Small intestine (tissue), 7 donors: ENCODE data around the gene ENPP7. TPM values are rescaled to one million over a fixed set of nuclear protein-coding genes. Genes with fewer than 3 reads are reported as not detected.
"Not testable (repeated sequence)": the region's sequence is repeated elsewhere in the genome, so short reads cannot be mapped to it uniquely, and the experiment has no call there.

Source experiments
- DNase-seq, 2 donors: peaks; one replicate each; pipeline versions ENCODE4 v3.0.0 to v3.0.0-alpha.2; 2013
- FAIRE-seq: peaks from 2 replicates; lab custom pipeline; 2012; peaks lifted over from hg19 to GRCh38; lab: Jason Lieb, UNC
- H3K27ac ChIP-seq, 3 donors: one replicate each; pipeline ENCODE4 v1.5.1; 2013; ENCODE audit warnings: low read length in 2 of 3, mild to moderate bottlenecking in 2 of 3, control low read depth in 1 of 3, inconsistent platforms in 1 of 3, low read depth in 1 of 3, moderate library complexity in 1 of 3
- H3K27me3 ChIP-seq, 3 donors: one replicate each; pipeline ENCODE4 v1.6.1; 2013; ENCODE audit warnings: low read length in 3 of 3, inconsistent platforms in 1 of 3; ENCODE audit not compliant: control insufficient read depth in 3 of 3, insufficient read depth in 3 of 3
- H3K36me3 ChIP-seq, 3 donors: one replicate each; pipeline ENCODE4 v1.6.1; 2013; ENCODE audit warnings: low read length in 3 of 3, inconsistent platforms in 1 of 3, low read depth in 1 of 3, mild to moderate bottlenecking in 1 of 3, moderate library complexity in 1 of 3; ENCODE audit not compliant: control insufficient read depth in 3 of 3, insufficient read depth in 2 of 3
- H3K4me1 ChIP-seq, 3 donors: one replicate each; pipeline ENCODE4 v1.6.1; 2013; ENCODE audit warnings: low read length in 2 of 3, inconsistent platforms in 1 of 3, low read depth in 1 of 3, mild to moderate bottlenecking in 1 of 3, moderate library complexity in 1 of 3; ENCODE audit not compliant: control insufficient read depth in 3 of 3, insufficient read depth in 2 of 3
- H3K4me3 ChIP-seq, 3 donors: one replicate each; pipeline ENCODE4 v1.5.1; 2013; ENCODE audit warnings: low read length in 3 of 3, control low read depth in 1 of 3, inconsistent platforms in 1 of 3, low read depth in 1 of 3, mild to moderate bottlenecking in 1 of 3, moderate library complexity in 1 of 3
- H3K9me3 ChIP-seq, 2 donors: one replicate each; pipeline ENCODE4 v1.6.1; 2013; ENCODE audit warnings: low read depth in 1 of 2, low read length in 1 of 2; ENCODE audit not compliant: control insufficient read depth in 2 of 2, insufficient read depth in 1 of 2
- WGBS, 3 donors: extraction: QIAGEN DNeasy Blood & Tissue Kit; methylation state at CpG; one replicate each; pipeline ENCODE4 v1.1.7; 2013; 5-methylcytosine and 5-hydroxymethylcytosine counted together
- polyA plus RNA-seq, 4 donors: library from polyadenylated mRNA; stranded (reverse) in 3 of 4; unstranded in 1 of 4; fragments of 200-250 nt in 3 of 4; fragments of 120-200 nt in 1 of 4; gene quantifications; one replicate each; pipeline versions ENCODE4 v1.2.1 to v1.2.3, GENCODE V29; 2013
- donor health status: healthy with polysubstance abuse.
- donor health status: control.
- donor health status: control.
- donor health status: Bipolar disorder and iron deficiency.
- donor health status: healthy.

Gene ENPP7
- polyA plus RNA-seq, 4 donors, result 15.3 to 197 (median 116) TPM

GRCh38 chr17:79761894-79762589, 31.3 kb downstream of the ENPP7 start:
- peaks cover 0 to 3% (median 0%) of the 10 kb centered on the region in 3 donors for H3K27me3 ChIP-seq
- 73 to 83% (median 76%) methylated on average over 17 to 19 of the region's 19 CpGs for WGBS, 3 donors
- H3K36me3 ChIP-seq, result no peaks in the 10 kb centered on the region
- no peak overlapping the region for H3K27ac ChIP-seq
- H3K4me1 ChIP-seq, result no peaks in the 10 kb centered on the region
- DNase-seq (no peak), FAIRE-seq (no peak)
- no peak overlapping the region for H3K4me3 ChIP-seq
- no peaks in the 10 kb centered on the region for H3K9me3 ChIP-seq

DNA sequence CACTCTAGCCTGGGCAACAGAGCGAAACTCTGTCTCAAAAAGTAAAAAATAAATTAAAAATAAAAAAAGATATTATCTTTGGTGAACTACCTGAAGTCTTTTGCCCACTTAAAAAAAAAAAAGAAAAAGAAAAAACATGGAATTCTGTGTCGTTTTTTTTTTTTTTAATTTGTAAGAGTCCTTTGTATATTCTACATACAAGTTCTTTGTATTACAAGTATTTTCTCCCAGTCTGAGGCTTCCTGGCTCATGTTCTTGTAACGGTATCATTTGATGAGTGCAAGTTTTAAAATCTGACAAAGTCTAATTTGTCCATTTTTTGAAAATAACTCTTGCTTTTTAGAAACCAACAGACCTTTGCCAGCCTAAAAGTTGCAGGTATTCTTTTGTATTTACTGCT, 35.0 kb downstream of the ENPP7 start:
- Histone ChIP-seq H3K36me3 (no peaks in the 10 kb centered on the region), H3K27me3 (peaks cover 0 to 3% (median 2%) of the 10 kb centered on the region in 3 donors), H3K4me3 (no peak overlapping the region), H3K27ac (no peak overlapping the region), H3K4me1 (no peaks in the 10 kb centered on the region), H3K9me3 (no peaks in the 10 kb centered on the region)
- 69 to 85% (median 79%) methylated on average over 3 of the region's 3 CpGs for WGBS, 3 donors
- DNase-seq, result no peak
- no peak for FAIRE-seq

DNA sequence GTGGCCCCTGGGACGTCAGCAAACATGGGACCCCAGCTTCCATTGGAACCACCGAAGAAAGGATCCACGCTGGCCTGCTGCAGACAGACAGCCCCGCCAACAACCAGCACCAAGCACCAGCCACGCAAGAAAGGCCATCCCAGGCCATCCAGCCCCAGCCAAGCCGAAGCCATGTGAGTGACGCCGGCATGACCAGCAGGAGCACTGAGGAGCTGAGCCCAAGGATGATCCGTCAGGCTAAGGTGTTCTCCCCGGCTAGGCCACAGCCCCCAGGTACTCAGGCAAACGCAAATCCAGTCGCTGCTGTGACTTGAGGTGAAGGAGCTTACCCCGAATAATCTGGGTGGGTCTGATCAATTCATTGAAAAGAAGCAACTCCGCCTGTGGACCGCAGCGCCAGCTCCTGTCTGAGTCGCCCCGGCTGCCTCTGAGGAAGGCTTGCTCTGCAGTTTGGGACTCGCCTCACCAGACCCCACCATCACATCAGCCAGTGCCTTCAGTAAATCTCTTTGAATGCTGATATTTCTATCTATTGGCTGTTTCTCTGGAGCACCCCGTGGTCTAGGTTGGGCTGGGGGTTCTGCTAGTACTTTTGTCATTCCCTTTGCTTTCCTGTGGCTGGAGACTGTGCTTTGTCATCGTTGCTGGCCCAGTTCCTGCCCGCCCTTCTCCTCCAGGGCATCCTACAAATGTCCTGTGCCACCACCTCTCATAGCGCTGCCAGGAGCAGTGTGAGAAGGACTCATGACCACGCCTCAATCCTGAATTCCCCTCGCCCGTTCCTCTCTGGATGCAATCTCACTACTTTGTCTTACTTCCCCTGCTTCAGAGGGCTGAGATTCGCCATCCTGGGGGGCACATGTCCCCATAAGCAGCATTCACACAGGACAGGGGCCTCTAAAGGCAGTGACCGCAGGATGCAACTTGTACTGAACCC, 39.1 kb downstream of the ENPP7 start:
- 81 to 88% (median 83%) methylated on average over 28 of the region's 28 CpGs for WGBS, 3 donors
- Histone ChIP-seq H3K4me3 (no peak overlapping the region), H3K4me1 (no peaks in the 10 kb centered on the region), H3K27ac (no peak overlapping the region), H3K36me3 (no peaks in the 10 kb centered on the region), H3K27me3 (peaks cover 0 to 12% (median 5%) of the 10 kb centered on the region in 3 donors), H3K9me3 (no peaks in the 10 kb centered on the region)
- DNase-seq (no peak), FAIRE-seq (no peak)

DNA sequence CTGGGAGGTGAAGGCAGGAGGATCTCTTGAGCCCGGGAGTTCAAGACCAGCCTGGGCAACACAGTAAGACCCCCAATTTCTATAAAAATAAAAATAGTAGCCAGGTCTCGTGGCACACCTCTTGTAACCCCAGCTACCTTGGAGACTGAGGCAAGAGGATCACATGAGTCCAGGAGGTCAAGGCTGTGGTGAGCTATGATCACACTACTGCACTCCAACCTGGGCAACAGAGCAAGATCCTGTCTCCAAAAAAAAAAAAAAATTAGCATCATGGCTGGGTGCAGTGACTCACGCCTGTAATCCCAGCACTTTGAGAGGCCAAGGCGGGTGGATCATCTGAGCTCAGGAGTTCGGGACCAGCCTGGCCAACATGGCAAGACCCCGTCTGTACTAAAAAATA, 40.5 kb downstream of the ENPP7 start:
- DNase-seq (no peak), FAIRE-seq (no peak)
- Histone ChIP-seq H3K4me1 (peaks cover 0 to 8% (median 0%) of the 10 kb centered on the region in 3 donors), H3K36me3 (no peaks in the 10 kb centered on the region), H3K4me3 (no peak overlapping the region), H3K27ac (no peak overlapping the region), H3K9me3 (no peaks in the 10 kb centered on the region), H3K27me3 (peaks cover 0 to 17% (median 7%) of the 10 kb centered on the region in 3 donors)
- WGBS, 3 donors, result 77 to 86% (median 78%) methylated on average over 6 of the region's 6 CpGs

- Histone ChIP-seq H3K4me1 (peaks cover 0 to 20% (median 0%) of the 10 kb centered on the region in 3 donors), H3K27me3 (peaks cover 0 to 23% (median 11%) of the 10 kb centered on the region in 3 donors)
- not testable (repeated sequence) for H3K4me3 ChIP-seq, DNase-seq, H3K36me3 ChIP-seq, FAIRE-seq, H3K9me3 ChIP-seq, H3K27ac ChIP-seq
- 48 to 83% (median 56%) methylated on average over 8 to 9 of the region's 9 CpGs for WGBS, 3 donors
Measured at GRCh38 chr17:79772726-79773125, 42.0 kb downstream of the ENPP7 start.

GRCh38 chr17:79774561-79774975, 43.8 kb downstream of the ENPP7 start:
- 56 to 82% (median 62%) methylated on average over 8 of the region's 8 CpGs for WGBS, 3 donors
- H3K36me3 ChIP-seq, result no peaks in the 10 kb centered on the region
- FAIRE-seq (no peak), DNase-seq (no peak)
- no peaks in the 10 kb centered on the region for H3K9me3 ChIP-seq
- H3K4me1 ChIP-seq, result peaks cover 0 to 29% (median 0%) of the 10 kb centered on the region in 3 donors
- H3K27me3 ChIP-seq, result peaks cover 4 to 20% (median 9%) of the 10 kb centered on the region in 3 donors
- no peak overlapping the region for H3K4me3 ChIP-seq
- no peak overlapping the region for H3K27ac ChIP-seq

DNA sequence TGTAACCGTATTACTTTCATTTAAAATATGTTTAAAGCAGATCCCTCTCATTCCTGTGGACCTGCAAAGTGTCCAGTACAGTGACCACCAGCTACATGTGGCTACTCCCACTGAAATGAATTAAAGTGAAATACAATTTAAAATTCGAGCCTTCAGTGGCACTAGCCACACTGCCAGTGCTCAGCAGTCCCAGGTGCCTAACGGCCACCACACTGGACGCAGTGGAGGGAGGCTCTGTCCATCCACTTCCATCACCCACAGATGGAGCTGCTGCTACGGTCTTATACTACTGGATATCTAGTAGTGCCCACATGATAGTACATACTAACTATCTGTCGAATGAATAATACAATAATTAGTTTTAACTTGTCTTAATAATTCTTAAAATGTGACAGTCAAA, 44.9 kb downstream of the ENPP7 start:
- Histone ChIP-seq H3K4me3 (no peak overlapping the region), H3K27me3 (peaks cover 4 to 20% (median 9%) of the 10 kb centered on the region in 3 donors), H3K36me3 (peaks cover 0 to 4% (median 0%) of the 10 kb centered on the region in 3 donors), H3K27ac (no peak overlapping the region), H3K9me3 (no peaks in the 10 kb centered on the region), H3K4me1 (peaks cover 0 to 38% (median 0%) of the 10 kb centered on the region in 3 donors)
- 64 to 80% (median 79%) methylated on average over 6 of the region's 6 CpGs for WGBS, 3 donors
- DNase-seq (no peak), FAIRE-seq (no peak)

- peaks cover 0 to 42% (median 0%) of the 10 kb centered on the region in 3 donors for H3K4me1 ChIP-seq
- H3K9me3 ChIP-seq, result no peaks in the 10 kb centered on the region
- DNase-seq, result peak in 1 of 2 donors; percentile 75
- H3K36me3 ChIP-seq, result peaks cover 0 to 8% (median 0%) of the 10 kb centered on the region in 3 donors
- peak overlapping the region in 1 of 3 donors; percentile 24 for H3K27ac ChIP-seq
- H3K27me3 ChIP-seq, result peaks cover 4 to 23% (median 9%) of the 10 kb centered on the region in 3 donors
- peak overlapping the region in 1 of 3 donors; percentile 44 for H3K4me3 ChIP-seq
- 13 to 44% (median 30%) methylated on average over 11 of the region's 11 CpGs for WGBS, 3 donors
- no peak for FAIRE-seq
Measured at GRCh38 chr17:79776376-79777119, 45.8 kb downstream of the ENPP7 start.
